GM18511 (cell line): ENCODE results near the gene ARFGEF2.

Source experiments
- ATAC-seq: cut with Tn5 transposase; IDR thresholded peaks from one replicate; pipeline ENCODE4 v1.9.1; 2021; ENCODE audit warnings: mild to moderate bottlenecking, moderate library complexity; ENCODE audit not compliant: unreplicated experiment

Gene ARFGEF2

GRCh38 chr20:48898896-48899530, 22.5 kb upstream of the ARFGEF2 start:
- no peak for ATAC-seq

GRCh38 chr20:48899881-48900280, 21.6 kb upstream of the ARFGEF2 start:
- no peak for ATAC-seq

GRCh38 chr20:48901326-48901725, 20.2 kb upstream of the ARFGEF2 start:
- ATAC-seq = no peak

DNA sequence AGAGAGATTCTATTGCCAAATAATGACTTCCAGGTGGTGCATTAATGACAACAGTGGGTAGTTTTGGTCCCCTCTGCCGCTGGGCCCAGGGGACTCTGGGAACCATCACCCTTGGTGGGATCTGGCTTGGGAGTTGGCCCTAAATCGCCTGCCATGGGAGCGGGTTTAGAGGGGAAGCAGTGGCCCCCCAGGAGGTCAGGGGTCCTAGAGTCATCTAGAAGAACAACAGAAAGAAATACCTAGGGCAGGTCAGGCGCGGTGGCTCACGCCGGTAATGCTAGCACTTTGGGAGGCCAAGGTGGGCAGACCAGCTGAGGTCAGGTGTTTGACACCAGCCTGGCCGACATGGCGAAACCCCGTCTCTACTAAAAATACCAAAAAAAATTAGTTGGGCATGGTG, 17.8 kb upstream of the ARFGEF2 start:
- ATAC-seq = no peak

- no peak for ATAC-seq
Observed at GRCh38 chr20:48904566-48905296, 16.8 kb upstream of the ARFGEF2 start.

DNA sequence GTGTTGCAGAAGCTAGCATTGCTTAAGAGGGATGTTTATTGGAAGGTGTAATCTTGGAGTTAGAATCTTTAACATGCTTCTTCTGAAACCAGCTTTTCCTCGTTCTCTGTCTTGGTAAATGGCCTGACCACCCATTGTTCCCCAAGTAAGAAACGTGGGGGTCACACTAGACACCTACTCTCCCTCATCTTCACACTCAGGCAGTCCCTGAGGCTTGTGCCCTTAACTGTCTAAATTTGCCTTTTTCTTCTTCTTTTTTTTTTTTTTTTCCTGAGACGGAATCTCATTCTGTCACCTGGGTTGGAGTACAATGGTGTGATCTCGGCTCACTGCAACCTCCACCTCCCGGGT, 16.2 kb upstream of the ARFGEF2 start:
- ATAC-seq = no peak

GRCh38 chr20:48906221-48906877, 15.2 kb upstream of the ARFGEF2 start:
- ATAC-seq = no peak

GRCh38 chr20:48908656-48909319, 12.7 kb upstream of the ARFGEF2 start:
- ATAC-seq = no peak

GRCh38 chr20:48909910-48910309, 11.6 kb upstream of the ARFGEF2 start:
- ATAC-seq = no peak

DNA sequence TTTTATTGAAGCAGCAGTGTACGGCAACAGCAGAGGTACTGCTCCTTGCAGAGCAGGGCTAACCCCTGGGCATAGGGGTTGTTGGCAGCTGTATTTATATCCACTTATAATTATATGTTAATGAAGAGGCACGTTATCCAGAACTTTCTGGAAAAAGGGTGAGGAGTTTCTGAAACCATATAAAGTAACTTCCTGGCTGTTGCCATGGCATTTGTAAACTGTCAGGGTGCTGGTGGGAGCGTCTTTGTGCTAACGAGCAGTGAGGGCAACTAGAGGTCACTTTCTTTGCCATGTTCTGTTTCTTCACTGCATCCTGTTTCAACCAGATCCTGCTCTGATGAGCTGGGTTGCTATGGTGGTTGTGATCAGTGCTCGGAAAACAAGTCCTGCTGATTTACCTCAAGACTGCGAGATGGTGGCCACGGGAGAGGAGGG, 11.1 kb upstream of the ARFGEF2 start:
- ATAC-seq = no peak

GRCh38 chr20:48912065-48912464, 9.4 kb upstream of the ARFGEF2 start:
- ATAC-seq = peak; percentile 81

- no peak for ATAC-seq
Observed at GRCh38 chr20:48916699-48917098, 4.8 kb upstream of the ARFGEF2 start.

GRCh38 chr20:48919336-48919881, 2.1 kb upstream of the ARFGEF2 start:
- no peak for ATAC-seq

DNA sequence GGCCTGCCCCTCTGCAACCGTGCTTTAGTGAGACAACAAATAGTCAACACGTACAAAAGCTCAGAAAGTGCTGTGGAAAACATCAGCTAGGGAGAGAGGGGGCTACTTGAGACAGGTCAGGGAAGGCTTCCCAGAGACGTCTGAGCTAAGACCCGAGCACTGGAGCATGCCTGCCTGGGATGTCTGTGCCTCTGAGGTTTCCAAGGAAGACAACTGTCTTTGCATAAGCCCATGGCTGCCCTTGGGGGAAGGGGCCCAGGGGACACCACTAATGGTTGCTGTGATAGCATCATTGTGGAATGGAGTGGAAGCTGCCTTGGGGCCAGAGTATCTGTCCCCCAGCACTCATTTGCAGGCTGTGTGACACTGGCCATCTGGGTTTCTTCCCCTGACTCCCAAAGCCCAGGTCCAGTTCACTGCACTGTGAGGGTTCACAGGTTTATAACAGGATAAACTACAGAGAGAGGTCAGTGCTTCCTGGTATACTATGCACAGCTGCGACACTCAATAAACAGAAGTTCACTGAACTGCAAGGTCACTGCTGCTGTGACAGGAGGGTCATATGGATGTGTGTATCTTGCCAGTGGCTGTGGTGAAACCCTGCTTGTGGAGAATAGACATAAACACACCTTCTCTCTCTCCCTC, 1.5 kb upstream of the ARFGEF2 start:
- no peak for ATAC-seq

- no peak for ATAC-seq
Observed at GRCh38 chr20:48920527-48921167, 864 bp upstream of the ARFGEF2 start.

DNA sequence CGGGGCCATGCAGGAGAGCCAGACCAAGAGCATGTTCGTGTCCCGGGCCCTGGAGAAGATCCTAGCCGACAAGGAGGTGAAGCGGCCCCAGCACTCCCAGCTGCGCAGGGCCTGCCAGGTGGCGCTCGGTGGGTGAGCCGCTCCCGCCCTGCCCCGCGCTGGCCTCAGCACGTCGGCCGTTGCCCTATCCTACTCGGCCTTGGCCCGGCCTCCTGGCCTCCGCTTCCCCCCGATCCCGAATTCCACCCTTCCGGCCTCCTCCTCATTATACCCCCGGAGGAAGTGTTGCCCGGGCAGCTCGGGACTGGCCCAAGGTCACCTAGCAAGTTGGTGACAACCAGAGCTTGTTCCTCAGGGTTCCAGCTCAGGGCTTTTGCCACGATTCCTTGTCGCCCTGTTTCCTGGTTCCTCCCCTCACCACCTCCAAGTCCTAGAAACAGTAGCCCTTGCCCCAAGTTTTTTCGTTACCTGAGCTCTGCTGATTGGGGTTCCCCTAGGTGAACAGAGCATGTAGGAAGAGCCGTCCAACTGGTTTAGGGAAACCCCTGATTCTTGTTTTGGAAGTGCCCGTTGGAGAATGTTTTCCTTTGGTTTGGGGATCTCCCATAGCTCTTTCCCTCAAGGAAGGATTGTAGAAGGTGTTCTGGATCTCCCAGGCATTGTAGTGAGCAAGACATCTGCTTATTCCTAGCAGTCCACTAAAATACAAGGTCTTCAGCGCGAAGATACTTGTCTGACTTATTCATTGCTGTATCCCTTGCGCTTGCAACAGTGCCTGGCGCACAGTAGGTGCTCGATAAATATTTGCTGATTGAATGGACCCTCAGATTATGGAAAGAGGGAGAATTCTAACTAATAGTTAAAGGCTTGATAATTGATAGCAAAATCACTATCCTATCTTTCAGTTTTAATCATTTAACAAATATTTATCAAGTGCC, 641 bp downstream of the ARFGEF2 start:
- peak; percentile 44 for ATAC-seq

DNA sequence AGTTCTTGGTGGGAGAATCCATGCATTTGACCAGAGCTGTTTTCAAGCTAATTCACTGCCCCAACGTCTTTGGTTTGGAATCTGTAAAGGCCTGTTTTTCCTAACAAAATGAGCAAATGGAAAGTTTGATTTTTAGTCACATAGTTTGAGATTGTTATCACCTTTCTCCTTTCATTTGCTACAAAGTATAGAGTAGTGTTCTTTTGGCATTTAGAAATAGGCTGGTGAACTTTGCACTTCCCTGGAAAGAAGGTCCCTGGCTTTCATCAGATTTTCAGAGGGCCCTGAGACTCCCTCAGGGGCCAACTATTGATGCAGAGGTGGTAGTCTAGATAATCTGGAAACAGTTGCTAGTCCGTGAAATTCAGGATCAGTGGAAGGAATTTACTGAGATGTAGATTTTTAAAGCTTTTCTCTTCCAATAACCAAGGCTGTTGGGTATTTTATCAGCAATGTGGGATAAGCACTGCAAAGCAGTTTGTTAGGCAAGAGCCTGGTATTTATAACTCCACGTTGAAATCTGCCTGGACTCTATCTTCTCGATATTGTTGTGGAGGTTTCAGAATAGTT, 1.7 kb downstream of the ARFGEF2 start:
- ATAC-seq = no peak

DNA sequence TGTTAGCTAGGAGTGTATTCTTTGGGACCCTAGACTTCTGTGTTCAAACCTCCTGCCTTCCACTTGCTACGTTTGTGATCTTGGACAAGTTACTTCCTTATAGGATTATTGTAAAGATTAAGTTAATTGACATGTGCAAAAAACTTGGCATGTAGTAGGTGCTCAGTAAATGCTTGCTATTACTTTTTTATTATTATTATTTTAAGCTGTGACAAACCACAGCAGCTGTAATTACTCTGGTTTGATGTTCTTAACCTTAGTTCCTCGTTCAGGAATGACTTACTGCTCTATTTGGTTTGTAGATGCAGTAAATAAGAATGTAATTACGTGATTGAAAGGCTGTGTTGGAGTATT, 3.2 kb downstream of the ARFGEF2 start:
- no peak for ATAC-seq

- ATAC-seq = no peak
Observed at GRCh38 chr20:48926267-48926666, 4.8 kb downstream of the ARFGEF2 start.
